Muscle layer of duodenum (tissue), 2 donors: ENCODE data around the gene TTLL10.
A peak's percentile ranks its signal among the peaks of the same experiment; 100 is the strongest.

Experiments used
- H3K27ac ChIP-seq: one replicate; pipeline ENCODE4 v1.7.0; 2013; ENCODE audit warnings: mild to moderate bottlenecking, low read length
- H3K27me3 ChIP-seq: one replicate; pipeline ENCODE4 v1.7.0; 2013; ENCODE audit warnings: low read depth, mild to moderate bottlenecking, control low read depth, low read length
- H3K36me3 ChIP-seq, 2 donors: one replicate each; pipeline ENCODE4 v1.7.0; 2013; ENCODE audit warnings: low read length in 2 of 2, control low read depth in 1 of 2, mild to moderate bottlenecking in 1 of 2; ENCODE audit not compliant: insufficient read depth in 2 of 2, control insufficient read depth in 1 of 2
- H3K4me1 ChIP-seq, 2 donors: one replicate each; pipeline ENCODE4 v1.7.0; 2013; ENCODE audit warnings: low read length in 2 of 2, mild to moderate bottlenecking in 2 of 2, control low read depth in 1 of 2, moderate library complexity in 1 of 2; ENCODE audit not compliant: insufficient read depth in 2 of 2, control insufficient read depth in 1 of 2
- H3K4me3 ChIP-seq, 2 donors: one replicate each; pipeline ENCODE4 v1.7.0; 2013; ENCODE audit warnings: low read length in 2 of 2, low read depth in 1 of 2, mild to moderate bottlenecking in 1 of 2
- H3K9me3 ChIP-seq, 2 donors: one replicate each; pipeline ENCODE4 v1.7.0; 2013; ENCODE audit warnings: low read length in 2 of 2, control low read depth in 1 of 2, mild to moderate bottlenecking in 1 of 2; ENCODE audit not compliant: control insufficient read depth in 1 of 2
- donor health status: healthy.

Gene TTLL10

DNA sequence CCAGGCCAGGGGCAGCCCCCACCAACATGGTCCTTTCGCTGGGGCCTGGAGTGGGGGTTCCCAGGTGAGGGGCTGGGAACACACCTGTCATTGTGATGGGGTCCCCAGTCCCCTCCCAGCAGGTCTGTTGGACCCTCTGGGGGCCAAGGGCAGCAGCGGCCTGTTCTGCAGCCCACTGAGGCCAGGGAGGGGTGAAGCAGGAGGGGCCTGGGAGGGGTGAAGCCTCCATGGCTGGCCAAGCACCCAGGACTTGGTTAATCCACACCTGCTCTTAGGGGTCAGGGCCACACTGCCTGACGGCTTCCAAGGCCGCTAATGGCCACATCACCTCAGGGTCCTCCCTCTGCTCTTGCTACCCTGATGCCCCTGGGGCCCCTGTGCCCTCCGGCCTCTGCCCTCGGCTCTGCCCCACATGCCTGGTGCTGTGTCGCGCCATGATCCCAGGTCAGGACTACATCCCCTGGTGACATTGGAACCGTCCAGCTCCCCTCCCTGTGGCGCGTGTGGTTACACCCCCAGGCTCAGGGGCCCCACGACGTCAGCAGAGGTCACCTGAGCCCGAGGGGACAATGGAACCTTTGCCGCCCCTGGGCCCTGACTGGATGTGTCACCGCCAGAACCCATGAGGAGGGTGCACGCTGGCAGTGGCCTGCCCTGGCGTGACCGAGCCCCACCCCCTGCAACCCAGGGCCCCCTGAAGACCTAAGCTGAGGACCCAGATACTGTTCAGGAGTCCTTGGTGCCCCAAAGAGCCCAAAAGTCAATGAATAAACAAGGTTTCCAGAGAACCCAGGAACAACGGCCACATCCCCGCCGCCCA is 25.7 kb downstream of the TTLL10 start:
- Histone ChIP-seq H3K27me3 (no peaks in the 10 kb centered on the region), H3K4me1 (no peaks in the 10 kb centered on the region), H3K9me3 (peaks cover 3% of the 10 kb centered on the region in 2 donors), H3K36me3 (no peaks in the 10 kb centered on the region), H3K27ac (no peak overlapping the region), H3K4me3 (no peak overlapping the region)

DNA sequence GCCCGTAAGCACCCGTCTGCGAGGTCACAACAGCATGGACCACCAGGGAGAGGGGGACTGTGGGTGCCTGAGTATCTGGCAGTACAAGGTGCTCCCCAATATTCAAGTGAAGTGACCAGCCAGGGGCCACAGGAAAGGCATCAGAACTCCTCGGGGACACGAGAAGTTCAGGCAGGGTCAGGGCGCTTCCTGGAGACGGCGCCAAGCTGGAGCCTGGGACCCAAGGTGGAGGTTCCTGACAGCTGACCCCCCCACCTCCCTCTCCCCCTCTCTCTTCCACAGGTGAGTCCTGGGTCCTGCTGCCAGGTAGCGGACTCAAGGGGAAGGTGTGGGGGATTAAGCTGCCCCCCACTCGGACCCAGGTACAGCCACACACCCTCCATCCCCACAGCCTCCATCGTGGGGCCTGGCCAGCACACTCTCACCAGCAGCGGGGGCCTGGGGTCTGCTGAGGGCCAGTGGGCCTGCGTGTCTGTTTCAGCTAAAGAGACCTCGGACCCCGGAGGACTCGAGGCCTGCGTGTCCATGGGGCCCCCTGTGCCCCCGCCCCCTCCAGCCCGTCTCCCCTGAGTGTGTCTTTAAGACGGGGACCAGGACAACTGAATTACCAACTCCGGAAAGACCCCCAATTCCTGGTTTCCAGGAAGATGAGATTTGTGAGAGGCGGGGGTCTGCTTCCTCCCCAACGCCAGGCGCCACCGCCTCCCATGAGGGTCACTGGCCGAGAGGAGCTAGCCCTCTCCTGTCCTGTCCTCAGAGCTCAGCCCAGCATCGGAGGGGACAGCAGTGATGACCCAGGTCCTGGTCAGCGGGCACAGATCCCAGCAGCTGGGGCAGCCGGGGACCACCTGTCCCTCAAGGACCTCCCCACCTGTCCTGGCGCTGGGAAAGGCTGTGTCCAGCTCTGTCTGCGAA is 26.5 kb downstream of the TTLL10 start:
- Histone ChIP-seq H3K4me3 (no peak overlapping the region), H3K36me3 (no peaks in the 10 kb centered on the region), H3K9me3 (peaks cover 0 to 3% of the 10 kb centered on the region in 2 donors), H3K27me3 (no peaks in the 10 kb centered on the region), H3K27ac (no peak overlapping the region), H3K4me1 (no peaks in the 10 kb centered on the region)

DNA sequence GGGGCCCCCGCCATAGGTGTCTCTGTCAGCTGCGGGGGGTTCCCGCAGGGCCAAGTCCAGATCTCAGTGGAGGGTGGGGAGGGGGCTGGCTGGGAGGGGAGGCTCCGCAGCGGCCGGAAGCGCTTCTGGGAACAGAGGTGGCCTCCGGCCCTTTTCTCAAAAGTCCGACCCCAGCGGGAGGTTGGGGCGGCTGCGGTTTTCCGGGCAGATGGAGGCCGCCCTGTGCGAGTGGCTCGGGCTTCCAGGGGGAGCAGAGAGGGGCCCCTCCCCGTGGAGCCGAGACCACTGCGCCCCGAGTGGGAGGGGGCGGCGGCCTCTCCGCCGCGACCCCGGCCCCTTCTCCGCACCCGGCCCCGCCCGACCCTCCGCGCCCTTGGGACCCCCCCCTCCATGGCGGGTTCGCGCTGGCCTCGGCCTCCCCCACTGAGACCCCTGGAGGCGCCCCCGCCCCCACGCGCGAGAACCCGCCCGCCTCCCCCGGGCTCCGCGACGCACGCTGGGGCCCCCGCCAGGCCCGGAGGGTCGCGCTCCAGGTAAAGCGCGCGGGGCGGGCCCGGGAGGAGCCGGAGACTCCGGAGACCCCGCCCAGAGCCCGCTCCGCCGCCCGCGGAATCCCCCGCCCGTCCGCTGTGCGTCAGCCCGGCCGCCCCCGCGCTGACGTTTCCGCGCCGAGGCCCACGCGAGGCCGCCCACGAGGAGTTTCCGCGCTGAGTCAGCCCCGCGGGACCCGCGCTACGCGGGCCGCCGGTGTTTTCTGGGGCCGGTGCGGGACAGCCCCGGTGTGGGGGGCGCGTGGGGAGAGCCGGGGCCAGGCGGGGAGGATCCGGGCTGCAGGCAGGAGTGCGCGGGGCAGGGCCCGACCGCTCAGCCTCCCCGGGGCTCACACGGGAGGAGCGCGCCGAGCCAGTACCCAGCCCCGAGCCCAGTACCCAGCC is 27.5 kb downstream of the TTLL10 start:
- no peaks in the 10 kb centered on the region for H3K9me3 ChIP-seq
- no peak overlapping the region for H3K27ac ChIP-seq
- no peaks in the 10 kb centered on the region for H3K27me3 ChIP-seq
- H3K4me3 ChIP-seq: peak overlapping the region in 1 of 2 donors; percentile 26
- peaks cover 0 to 5% of the 10 kb centered on the region in 2 donors for H3K4me1 ChIP-seq
- no peaks in the 10 kb centered on the region for H3K36me3 ChIP-seq

DNA sequence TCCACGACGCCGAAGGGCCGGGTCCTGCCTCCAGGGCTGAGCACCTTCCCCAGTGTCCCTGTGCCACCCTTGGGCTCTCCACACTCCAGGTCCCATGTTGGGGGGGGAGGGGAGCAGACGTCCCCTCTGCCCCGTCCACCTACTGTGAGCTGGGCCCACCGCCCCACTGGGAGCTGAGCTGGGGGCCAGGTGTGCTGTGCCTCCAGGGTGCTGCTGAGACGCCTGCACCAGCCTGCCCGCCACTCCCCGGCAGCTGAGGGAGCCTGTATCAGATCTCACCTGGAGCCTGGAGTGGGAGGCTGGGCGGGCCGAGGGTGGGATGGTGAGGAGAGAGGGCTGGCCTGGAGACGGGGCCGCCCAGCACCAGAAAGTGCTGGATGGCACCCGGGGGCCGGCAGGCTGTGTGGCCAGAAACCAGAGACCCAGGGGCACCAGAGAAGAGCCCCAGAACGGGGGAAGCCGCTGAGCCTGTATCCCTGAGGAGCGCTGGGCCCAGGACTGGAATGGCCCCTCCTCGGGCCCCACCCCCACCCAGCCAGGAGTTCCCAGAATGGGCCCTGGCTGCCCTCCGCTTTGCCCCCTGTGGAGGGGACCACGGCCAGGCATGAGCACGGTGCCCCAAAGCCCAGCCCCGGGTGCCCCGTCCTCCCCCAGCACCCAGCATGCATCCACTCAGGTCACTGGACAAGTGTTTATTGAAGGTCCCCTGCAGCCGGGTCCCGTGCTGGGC is 29.3 kb downstream of the TTLL10 start:
- Histone ChIP-seq H3K27me3 (peaks cover 10% of the 10 kb centered on the region), H3K27ac (no peak overlapping the region), H3K36me3 (no peaks in the 10 kb centered on the region), H3K4me3 (no peak overlapping the region), H3K9me3 (no peaks in the 10 kb centered on the region), H3K4me1 (peaks cover 0 to 13% of the 10 kb centered on the region in 2 donors)

DNA sequence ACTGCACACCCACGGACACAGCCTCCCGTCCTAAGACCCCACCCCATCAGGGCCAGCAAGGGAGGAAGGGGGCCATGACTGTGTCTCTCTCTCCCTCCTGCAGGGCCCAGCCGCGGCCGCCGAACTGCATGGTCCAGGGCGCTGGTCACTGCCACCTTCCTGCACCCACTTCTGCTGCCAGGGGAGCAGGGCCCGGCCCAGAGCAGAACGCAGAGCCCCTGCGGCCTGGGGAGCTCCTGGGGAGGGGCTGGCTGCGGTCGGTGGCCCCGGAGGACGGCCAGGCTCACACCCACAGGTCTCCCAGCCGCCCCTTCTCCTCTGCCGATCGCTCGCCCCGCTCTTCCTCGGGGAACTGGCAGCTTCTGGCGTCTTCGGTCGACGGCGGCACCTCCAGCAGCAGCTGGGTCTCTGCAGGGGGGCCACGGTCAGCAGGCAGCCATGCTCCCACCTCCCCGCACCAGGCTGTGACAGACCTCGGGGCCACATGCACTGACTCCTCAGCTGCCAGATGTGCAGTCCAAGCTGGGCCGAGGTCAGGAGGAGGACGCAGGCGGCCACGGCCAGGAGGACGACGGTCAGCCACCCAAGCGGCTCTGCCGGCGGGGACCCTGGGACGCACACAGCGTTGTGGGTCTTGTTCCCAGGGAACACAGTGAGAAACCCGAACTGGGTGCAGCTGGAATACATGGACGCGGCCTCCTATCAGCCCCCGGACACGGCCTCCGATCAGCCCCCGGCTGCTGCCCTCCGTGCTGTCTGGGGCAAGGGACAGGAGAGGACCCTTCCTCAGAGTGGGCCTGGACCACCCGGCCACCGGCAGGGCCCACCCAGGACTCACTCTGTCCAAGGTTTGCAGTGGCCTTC is 30.1 kb downstream of the TTLL10 start:
- Histone ChIP-seq H3K27ac (no peak overlapping the region), H3K9me3 (no peaks in the 10 kb centered on the region), H3K4me3 (no peak overlapping the region), H3K27me3 (peaks cover 10% of the 10 kb centered on the region), H3K4me1 (peaks cover 0 to 19% of the 10 kb centered on the region in 2 donors), H3K36me3 (no peaks in the 10 kb centered on the region)

DNA sequence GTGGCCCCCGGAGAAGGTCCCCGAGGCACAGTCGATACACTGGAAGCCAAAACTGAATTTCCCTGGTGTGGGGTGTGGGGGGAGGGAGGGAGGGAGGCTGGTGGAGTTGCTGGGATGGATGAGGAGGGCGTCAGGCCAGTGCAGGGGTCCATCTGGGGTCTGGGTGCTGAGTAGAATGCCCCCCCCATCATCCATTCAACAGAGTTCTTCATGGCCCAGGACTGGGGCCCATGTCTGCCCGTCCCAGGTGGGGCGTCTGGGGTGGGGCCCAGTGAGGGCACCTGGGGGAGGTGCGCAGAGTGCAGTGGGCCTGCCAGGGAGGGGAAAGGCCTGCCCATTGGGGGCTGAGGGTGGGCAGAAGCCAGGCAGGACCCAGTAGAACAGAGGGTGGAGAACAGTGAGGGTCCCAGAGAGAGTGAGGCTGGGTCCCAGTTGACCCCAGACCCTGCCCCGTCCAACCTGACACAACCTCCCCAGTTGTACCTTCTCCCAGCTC is 30.8 kb downstream of the TTLL10 start:
- peaks cover 10% of the 10 kb centered on the region for H3K27me3 ChIP-seq
- no peaks in the 10 kb centered on the region for H3K36me3 ChIP-seq
- peaks cover 0 to 19% of the 10 kb centered on the region in 2 donors for H3K4me1 ChIP-seq
- no peak overlapping the region for H3K27ac ChIP-seq
- H3K9me3 ChIP-seq: no peaks in the 10 kb centered on the region
- H3K4me3 ChIP-seq: no peak overlapping the region

DNA sequence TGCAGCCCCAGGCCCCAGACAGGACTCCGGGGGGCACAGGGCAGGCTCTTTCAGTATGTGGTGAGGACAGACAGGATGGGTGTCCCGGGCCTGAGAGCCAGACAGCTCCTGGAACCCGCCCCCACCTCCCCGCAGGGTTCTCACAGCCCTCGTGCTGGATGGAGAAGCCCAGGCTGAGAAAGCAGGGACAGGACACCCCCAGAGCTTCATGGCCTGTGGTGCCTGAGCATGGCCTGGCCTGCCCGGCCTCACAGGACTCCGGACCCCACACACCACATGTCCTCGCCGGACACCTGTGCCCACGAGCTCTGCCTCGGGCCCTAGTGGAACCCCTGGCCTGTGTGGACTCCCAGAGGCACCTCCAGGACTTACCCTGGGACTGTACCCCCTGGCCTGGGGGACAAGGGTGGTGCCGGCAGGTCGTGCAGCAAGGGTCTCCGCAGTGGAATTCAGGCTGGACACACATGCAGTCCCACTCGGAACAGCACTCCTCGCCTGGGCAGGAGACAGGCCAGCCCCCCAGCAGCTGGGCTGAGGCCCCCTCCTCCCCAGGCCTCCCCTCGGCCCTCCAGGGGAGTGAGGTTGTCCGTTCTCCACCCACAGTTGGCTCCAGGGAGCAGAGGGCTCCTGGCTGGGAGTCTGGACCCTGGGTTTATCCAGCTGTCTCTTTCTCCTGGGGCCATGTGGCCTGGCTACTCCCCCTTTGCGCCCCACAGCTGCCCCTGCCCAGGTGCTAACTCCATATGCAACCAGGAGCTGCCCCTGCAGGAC is 31.5 kb downstream of the TTLL10 start:
- Histone ChIP-seq H3K4me1 (peaks cover 0 to 19% of the 10 kb centered on the region in 2 donors), H3K9me3 (no peaks in the 10 kb centered on the region), H3K36me3 (no peaks in the 10 kb centered on the region), H3K4me3 (no peak overlapping the region), H3K27me3 (peaks cover 10% of the 10 kb centered on the region), H3K27ac (no peak overlapping the region)

DNA sequence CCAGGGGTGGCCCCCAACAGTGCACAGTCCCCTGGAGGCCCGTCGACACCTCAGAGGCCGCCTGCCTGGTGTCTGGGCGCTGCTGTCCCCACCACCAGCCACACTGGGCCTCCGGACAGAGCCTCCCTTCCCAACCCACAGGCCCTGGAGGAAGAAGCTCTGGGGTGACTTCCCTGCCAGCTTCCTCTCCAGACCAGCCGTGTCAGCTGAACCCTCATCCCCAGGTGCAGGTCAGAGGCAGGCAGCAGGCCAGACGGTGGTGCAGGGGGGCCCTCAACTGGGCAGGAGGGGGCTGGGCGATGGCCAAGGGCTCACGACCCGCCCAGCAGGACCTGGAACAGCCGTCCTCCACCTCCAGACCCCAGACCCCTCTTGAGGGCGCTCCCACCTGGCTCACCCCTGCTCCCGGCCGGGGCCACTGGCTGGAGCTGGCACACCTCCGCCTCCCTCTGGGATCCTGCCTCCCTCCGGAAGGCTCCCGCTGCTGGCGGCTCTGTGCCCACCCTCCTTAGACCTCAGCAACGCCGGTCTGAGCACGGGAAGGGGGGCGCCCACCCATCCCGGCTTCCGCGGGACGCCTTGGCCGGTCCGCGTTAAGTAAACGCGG is 32.2 kb downstream of the TTLL10 start:
- H3K36me3 ChIP-seq: no peaks in the 10 kb centered on the region
- peak overlapping the region in 1 of 2 donors; percentile 28 for H3K4me3 ChIP-seq
- no peak overlapping the region for H3K27ac ChIP-seq
- peaks cover 10% of the 10 kb centered on the region for H3K27me3 ChIP-seq
- H3K9me3 ChIP-seq: no peaks in the 10 kb centered on the region
- H3K4me1 ChIP-seq: peaks cover 0 to 19% of the 10 kb centered on the region in 2 donors

DNA sequence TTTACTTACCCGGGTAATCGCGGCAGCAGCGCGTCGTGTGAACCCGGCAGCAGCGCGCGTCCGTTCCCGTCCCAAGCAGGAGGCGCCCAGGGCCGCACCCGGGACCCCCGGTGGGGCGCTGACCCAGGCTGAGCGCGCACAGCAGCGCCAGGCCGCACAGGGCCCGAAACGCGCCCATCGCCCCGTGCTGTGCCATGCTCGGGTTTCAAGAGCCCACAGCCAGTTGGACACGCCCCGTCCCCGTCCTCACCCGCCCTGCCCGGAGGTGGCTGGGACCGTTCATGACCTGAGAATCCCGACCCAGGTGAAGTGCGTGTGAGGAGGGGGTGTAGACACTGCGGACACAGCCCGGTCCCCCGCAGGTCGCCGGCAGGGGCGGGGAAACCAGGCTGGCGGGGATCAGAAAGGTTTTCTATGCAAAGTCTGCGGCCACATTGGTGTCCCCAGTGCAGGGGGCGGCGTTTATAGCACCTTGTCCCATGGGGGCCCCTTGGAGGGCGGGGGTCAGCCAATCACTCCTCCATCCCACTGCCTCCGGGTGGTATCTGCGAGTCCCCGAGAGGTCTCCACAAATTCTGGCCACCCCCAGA is 32.8 kb downstream of the TTLL10 start, which contains the start of gene TNFRSF18:
Gene TNFRSF18, minus strand, starts transcription at position 217 of the 590 bp plus-strand sequence. Its CDS starts 21 bp downstream, at position 196.
- Histone ChIP-seq H3K4me3 (peak within 1 kb of the TSS in 1 of 2 donors; percentile 28), H3K27ac (no peak within 1 kb of the TSS), H3K9me3 (no peaks in the 10 kb centered on the region), H3K4me1 (peaks cover 0 to 19% of the 10 kb centered on the region in 2 donors), H3K27me3 (peaks cover 10% of the 10 kb centered on the region), H3K36me3 (no peaks in the 10 kb centered on the region)
